ENCODE results near the gene ESRRG. TPM values are rescaled to one million over a fixed set of nuclear protein-coding genes. Genes with fewer than 3 reads are reported as not detected.

ESRRG gene
- total and polyA plus RNA-seq, 4 donors, result 0.07 to 0.47 (median 0.20) TPM

DNA sequence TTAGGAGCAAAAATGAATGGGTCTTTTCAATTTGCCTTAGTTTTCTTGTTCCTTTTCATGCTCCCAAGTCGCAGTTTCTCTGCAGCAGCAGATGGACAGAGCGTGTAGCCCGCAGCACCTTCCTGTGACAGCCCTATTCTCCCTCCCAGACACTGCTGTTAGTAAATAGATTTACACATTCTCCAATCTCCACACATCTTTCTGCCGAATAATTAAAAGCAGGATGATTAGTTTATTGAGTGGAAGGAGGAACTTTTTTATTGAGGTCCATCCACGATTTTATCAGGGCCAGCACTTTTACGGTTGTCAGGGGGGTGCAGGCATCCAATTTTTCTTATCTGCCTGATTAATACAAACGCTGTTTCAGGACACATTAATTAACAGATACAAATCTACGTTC lies 201.8 kb downstream of the ESRRG start (continued):
- TF ChIP-seq, protein P1, sequence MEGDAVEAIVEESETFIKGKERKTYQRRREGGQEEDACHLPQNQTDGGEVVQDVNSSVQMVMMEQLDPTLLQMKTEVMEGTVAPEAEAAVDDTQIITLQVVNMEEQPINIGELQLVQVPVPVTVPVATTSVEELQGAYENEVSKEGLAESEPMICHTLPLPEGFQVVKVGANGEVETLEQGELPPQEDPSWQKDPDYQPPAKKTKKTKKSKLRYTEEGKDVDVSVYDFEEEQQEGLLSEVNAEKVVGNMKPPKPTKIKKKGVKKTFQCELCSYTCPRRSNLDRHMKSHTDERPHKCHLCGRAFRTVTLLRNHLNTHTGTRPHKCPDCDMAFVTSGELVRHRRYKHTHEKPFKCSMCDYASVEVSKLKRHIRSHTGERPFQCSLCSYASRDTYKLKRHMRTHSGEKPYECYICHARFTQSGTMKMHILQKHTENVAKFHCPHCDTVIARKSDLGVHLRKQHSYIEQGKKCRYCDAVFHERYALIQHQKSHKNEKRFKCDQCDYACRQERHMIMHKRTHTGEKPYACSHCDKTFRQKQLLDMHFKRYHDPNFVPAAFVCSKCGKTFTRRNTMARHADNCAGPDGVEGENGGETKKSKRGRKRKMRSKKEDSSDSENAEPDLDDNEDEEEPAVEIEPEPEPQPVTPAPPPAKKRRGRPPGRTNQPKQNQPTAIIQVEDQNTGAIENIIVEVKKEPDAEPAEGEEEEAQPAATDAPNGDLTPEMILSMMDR (IDR thresholded peaks at IDR 0.05; ENCODE audit: low read depth, low read length, missing input control), result no peak
- TF ChIP-seq NR2F2 (IDR thresholded peaks at IDR 0.05), result no peak
- TF ChIP-seq HNF4G (IDR thresholded peaks at IDR 0.05), result no peak
- no peak for TF ChIP-seq RXRA (IDR thresholded peaks at IDR 0.05)
- TF ChIP-seq, protein P2, sequence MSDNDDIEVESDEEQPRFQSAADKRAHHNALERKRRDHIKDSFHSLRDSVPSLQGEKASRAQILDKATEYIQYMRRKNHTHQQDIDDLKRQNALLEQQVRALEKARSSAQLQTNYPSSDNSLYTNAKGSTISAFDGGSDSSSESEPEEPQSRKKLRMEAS (IDR thresholded peaks at IDR 0.05), result no peak
- TF ChIP-seq, protein P3, sequence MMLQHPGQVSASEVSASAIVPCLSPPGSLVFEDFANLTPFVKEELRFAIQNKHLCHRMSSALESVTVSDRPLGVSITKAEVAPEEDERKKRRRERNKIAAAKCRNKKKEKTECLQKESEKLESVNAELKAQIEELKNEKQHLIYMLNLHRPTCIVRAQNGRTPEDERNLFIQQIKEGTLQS (IDR thresholded peaks at IDR 0.05), result no peak
- no peak for TF ChIP-seq FOXA2 (IDR thresholded peaks at IDR 0.05)
- TF ChIP-seq EGR1 (IDR thresholded peaks at IDR 0.05; ENCODE audit: low read depth in 2 of 2), result no peak
- no peak for TF ChIP-seq TAF1 (conservative IDR thresholded peaks at IDR 0.05)
- no peak for TF ChIP-seq FOXA1 (IDR thresholded peaks at IDR 0.05)

DNA sequence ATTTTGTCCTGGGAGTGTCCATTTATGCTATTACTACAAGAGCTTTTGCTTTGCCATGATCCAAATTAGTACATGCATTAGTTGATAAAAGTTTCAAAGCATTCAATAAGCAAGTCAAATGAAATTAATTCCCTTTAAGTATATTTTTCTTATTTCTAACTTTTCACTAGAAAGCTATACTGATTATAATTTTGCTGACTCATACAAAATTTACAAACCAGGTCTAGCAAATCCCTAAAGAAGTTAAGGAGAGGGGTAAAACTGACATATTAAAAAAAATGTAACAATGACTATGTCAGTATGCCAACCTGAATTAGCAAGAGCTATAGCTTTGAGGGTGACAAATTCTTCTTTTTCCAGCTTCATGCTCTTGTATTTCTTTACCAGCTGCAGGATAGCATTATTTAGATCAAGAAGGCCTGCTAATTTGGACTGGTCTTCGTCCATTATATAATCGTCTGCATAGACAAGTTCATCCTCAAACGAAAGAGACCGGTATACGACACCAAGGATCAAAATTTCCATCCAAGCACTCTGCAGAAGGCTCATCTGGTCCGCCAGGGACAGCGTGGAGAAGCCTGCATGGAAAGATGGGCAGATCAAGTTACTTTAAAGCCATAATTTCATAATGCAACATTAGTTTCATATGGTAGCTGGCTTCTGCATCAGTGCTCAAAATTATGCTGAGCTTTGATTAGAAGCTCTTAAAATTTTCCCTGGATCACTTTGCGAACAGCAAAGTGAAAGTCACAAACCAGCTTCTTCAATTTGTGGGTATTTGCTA lies 204.2 kb downstream of the ESRRG start:
- Histone ChIP-seq H3K4me3 (ENCODE audit: low read depth in 1 of 3, low read length in 3 of 3) (no peak overlapping the region), H3K4me1 (ENCODE audit: control insufficient read depth in 4 of 4, insufficient read depth in 4 of 4, low read length in 3 of 4) (no peaks in the 10 kb centered on the region), H3K27me3 (ENCODE audit: control insufficient read depth in 4 of 4, insufficient read depth in 4 of 4, low read length in 3 of 4) (no peaks in the 10 kb centered on the region), H3K36me3 (ENCODE audit: control insufficient read depth in 4 of 4, insufficient read depth in 3 of 4, low read depth in 1 of 4, low read length in 3 of 4) (no peaks in the 10 kb centered on the region), H3K9me3 (ENCODE audit: control insufficient read depth in 4 of 4, low read length in 3 of 4) (no peaks in the 10 kb centered on the region), H3K27ac (ENCODE audit: low read depth in 1 of 2, low read length in 2 of 2) (no peak overlapping the region), H3K9ac (ENCODE audit: low read depth in 1 of 2, low read length in 2 of 2) (no peak overlapping the region)
- DNase-seq (ENCODE audit: low spot score), result no peak
- TF ChIP-seq RAD21 (IDR thresholded peaks at IDR 0.05) (no peak), TAF1 (conservative IDR thresholded peaks at IDR 0.05) (no peak), HNF4A (conservative IDR thresholded peaks at IDR 0.05) (no peak), SP1 (IDR thresholded peaks at IDR 0.05) (no peak), HNF4G (IDR thresholded peaks at IDR 0.05) (no peak), RXRA (IDR thresholded peaks at IDR 0.05) (no peak), FOXA2 (IDR thresholded peaks at IDR 0.05) (no peak), YY1 (IDR thresholded peaks at IDR 0.05) (no peak), NR2F2 (IDR thresholded peaks at IDR 0.05) (no peak), FOXA1 (IDR thresholded peaks at IDR 0.05) (no peak)
- TF ChIP-seq, protein P3 (IDR thresholded peaks at IDR 0.05), result no peak
- WGBS, result 80% methylated on average over 8 of the region's 8 CpGs

DNA sequence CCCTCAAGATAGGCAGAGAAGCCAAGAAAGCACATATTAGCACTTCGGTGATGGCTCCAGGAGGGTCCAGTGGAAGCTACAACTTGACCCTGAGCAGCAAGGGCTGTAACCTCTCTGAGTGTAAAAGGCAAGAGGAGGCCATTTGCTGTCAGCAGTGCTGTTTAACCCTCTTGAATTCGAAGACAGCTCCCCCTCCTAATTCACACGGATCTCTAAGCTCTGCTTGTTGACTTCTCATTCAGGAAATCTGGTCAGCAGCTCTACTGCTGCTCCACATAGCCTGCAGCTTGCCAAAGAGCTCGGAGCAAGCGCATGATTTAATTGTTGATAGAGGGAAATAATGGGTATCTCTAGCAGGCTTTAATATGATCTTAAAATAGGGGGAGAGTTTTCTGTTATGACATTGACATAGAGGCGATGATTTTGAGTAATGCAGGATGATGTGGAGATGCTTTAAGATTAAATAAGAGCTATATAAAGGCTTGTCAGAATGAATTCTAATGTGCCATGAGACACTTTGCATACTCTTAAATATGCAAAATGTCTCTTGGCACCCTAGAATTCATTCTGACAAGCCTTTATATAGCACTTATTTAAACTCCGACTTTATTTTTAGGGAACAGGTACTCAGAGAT lies 220.6 kb downstream of the ESRRG start:
- DNase-seq (ENCODE audit: low spot score), result no peak

More for the DNA sequence above, 220.6 kb downstream of the ESRRG start:
- Histone ChIP-seq H3K27me3 (ENCODE audit: control insufficient read depth in 4 of 4, insufficient read depth in 4 of 4, low read length in 3 of 4) (no peaks in the 10 kb centered on the region), H3K9ac (ENCODE audit: low read depth in 1 of 2, low read length in 2 of 2) (no peak overlapping the region), H3K4me1 (ENCODE audit: control insufficient read depth in 4 of 4, insufficient read depth in 4 of 4, low read length in 3 of 4) (peaks cover 0 to 25% (median 8%) of the 10 kb centered on the region in 4 donors), H3K27ac (ENCODE audit: low read depth in 1 of 2, low read length in 2 of 2) (no peak overlapping the region), H3K4me3 (ENCODE audit: low read depth in 1 of 3, low read length in 3 of 3) (no peak overlapping the region), H3K36me3 (ENCODE audit: control insufficient read depth in 4 of 4, insufficient read depth in 3 of 4, low read depth in 1 of 4, low read length in 3 of 4) (no peaks in the 10 kb centered on the region), H3K9me3 (ENCODE audit: control insufficient read depth in 4 of 4, low read length in 3 of 4) (no peaks in the 10 kb centered on the region)
- 75% methylated on average over 7 of the region's 7 CpGs for WGBS
- TF ChIP-seq YY1 (IDR thresholded peaks at IDR 0.05) (no peak), NR2F2 (IDR thresholded peaks at IDR 0.05) (no peak), HNF4A (conservative IDR thresholded peaks at IDR 0.05) (no peak), RXRA (IDR thresholded peaks at IDR 0.05) (no peak), GABPA (IDR thresholded peaks at IDR 0.05 in 1 of 2, conservative IDR thresholded peaks at IDR 0.05 in 1 of 2) (no peak), SP1 (IDR thresholded peaks at IDR 0.05) (no peak), HNF4G (IDR thresholded peaks at IDR 0.05) (no peak)
- TF ChIP-seq, protein P1 (IDR thresholded peaks at IDR 0.05; ENCODE audit: low read depth, low read length, missing input control), result no peak
- TF ChIP-seq, protein P3 (IDR thresholded peaks at IDR 0.05), result no peak
